Prostate gland (tissue), 2 donors: ENCODE measurements around the gene NFATC4. TPM values are rescaled to one million over a fixed set of nuclear protein-coding genes. Genes with fewer than 3 reads are reported as not detected.

Experiments
- DNase-seq: peaks from one replicate; pipeline ENCODE4 v3.0.0-alpha.2; 2019; ENCODE audit warnings: low spot score
- H3K27ac ChIP-seq, 2 donors: fragments of 200-600 bp; sonication (generic); 2 replicates each; pipeline ENCODE4 v1.5.1; 2017 to 2019
- H3K27me3 ChIP-seq: fragments of 200-600 bp; sonication (generic); replicated peaks from 2 replicates; pipeline ENCODE4 v1.5.1; 2019; ENCODE audit not compliant: insufficient read depth
- H3K36me3 ChIP-seq, 2 donors: fragments of 200-600 bp; sonication (generic); 1 replicate in 1 of 2; 2 replicates in 1 of 2; pipeline versions ENCODE4 v1.5.1 to v1.8.1; 2017 to 2019
- H3K4me1 ChIP-seq: fragments of 200-600 bp; sonication (generic); replicated peaks from 2 replicates; pipeline ENCODE4 v1.5.1; 2019
- H3K4me3 ChIP-seq, 2 donors: fragments of 200-600 bp; sonication (generic); 2 replicates each; pipeline ENCODE4 v1.5.1; 2017 to 2019
- H3K9me3 ChIP-seq: fragments of 200-600 bp; sonication (generic); 2 replicates; pipeline ENCODE4 v1.5.1; 2017
- POLR2A ChIP-seq: fragments of 450-650 bp; IDR thresholded peaks from one replicate; pipeline ENCODE4 v1.6.1; 2016; ENCODE audit warnings: antibody characterized with exemption, mild to moderate bottlenecking
- POLR2AphosphoS5 ChIP-seq: sonication (generic); formaldehyde crosslinking; IDR thresholded peaks from one replicate; pipeline ENCODE4 v1.6.1; 2017; ENCODE audit warnings: antibody characterized with exemption
- WGBS: methylation state at CpG from one replicate; pipeline ENCODE4 v1.1.5; 2018; 5-methylcytosine and 5-hydroxymethylcytosine counted together
- intact Hi-C: fragments of 100-400 bp; cut with DNase I; formaldehyde crosslinking; loops from one replicate; pipeline ENCODE4 v1.14.2; 2022
- total RNA-seq, 2 donors: library from RNA; depleted of rRNA; stranded (reverse); fragments of >200 nt; gene quantifications; one replicate each; pipeline ENCODE4 v1.1.0, GENCODE V29; 2016
- TF ChIP-seq, protein P1 (sequence below), 4 experiments: fragments of 200-600 bp in 2 of 4; fragments of 450-650 bp in 2 of 4; sonication (generic) in 2 of 4; IDR thresholded peaks; 1 replicate in 3 of 4; 2 replicates in 1 of 4; pipeline ENCODE4 v1.5.1; 2016 to 2019; ENCODE audit warnings: antibody characterized with exemption in 4 of 4, mild to moderate bottlenecking in 2 of 4, moderate library complexity in 2 of 4

Gene NFATC4
- total RNA-seq, 2 donors from 2014 or later: 6.3 to 41.1 TPM

DNA sequence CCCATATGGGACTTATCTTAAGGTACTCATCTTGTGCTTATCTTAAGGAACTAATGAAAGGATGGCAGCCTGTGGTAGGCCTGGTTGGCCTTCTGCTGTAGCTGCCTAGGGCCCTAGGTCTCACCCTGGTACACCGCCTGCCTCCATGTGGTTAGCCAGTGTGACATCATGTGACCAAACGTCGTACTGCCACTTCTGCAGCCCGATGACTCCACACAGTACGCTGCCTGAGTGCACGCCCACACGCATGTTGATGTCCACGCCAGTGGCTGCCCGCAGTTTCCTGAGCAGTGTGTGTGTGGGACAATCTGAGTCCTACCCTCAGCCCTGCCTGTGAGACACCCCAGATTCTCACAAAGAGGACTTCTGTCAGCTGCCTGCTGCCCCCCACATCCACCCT is 38.2 kb upstream of the NFATC4 start:
- H3K36me3 ChIP-seq: no peaks in the 10 kb centered on the region
- peaks cover 5% of the 10 kb centered on the region for H3K4me1 ChIP-seq
- TF ChIP-seq, protein P1, sequence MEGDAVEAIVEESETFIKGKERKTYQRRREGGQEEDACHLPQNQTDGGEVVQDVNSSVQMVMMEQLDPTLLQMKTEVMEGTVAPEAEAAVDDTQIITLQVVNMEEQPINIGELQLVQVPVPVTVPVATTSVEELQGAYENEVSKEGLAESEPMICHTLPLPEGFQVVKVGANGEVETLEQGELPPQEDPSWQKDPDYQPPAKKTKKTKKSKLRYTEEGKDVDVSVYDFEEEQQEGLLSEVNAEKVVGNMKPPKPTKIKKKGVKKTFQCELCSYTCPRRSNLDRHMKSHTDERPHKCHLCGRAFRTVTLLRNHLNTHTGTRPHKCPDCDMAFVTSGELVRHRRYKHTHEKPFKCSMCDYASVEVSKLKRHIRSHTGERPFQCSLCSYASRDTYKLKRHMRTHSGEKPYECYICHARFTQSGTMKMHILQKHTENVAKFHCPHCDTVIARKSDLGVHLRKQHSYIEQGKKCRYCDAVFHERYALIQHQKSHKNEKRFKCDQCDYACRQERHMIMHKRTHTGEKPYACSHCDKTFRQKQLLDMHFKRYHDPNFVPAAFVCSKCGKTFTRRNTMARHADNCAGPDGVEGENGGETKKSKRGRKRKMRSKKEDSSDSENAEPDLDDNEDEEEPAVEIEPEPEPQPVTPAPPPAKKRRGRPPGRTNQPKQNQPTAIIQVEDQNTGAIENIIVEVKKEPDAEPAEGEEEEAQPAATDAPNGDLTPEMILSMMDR (IDR thresholded peaks at IDR 0.05): no peak
- no peak for TF ChIP-seq POLR2AphosphoS5
- no peak for TF ChIP-seq POLR2A
- no peaks in the 10 kb centered on the region for H3K27me3 ChIP-seq
- intact Hi-C loops: no loop called here
- 80% methylated on average over 9 of the region's 9 CpGs for WGBS
- no peak overlapping the region for H3K27ac ChIP-seq
- DNase-seq: no peak
- H3K4me3 ChIP-seq: no peak overlapping the region
- H3K9me3 ChIP-seq: no peaks in the 10 kb centered on the region

DNA sequence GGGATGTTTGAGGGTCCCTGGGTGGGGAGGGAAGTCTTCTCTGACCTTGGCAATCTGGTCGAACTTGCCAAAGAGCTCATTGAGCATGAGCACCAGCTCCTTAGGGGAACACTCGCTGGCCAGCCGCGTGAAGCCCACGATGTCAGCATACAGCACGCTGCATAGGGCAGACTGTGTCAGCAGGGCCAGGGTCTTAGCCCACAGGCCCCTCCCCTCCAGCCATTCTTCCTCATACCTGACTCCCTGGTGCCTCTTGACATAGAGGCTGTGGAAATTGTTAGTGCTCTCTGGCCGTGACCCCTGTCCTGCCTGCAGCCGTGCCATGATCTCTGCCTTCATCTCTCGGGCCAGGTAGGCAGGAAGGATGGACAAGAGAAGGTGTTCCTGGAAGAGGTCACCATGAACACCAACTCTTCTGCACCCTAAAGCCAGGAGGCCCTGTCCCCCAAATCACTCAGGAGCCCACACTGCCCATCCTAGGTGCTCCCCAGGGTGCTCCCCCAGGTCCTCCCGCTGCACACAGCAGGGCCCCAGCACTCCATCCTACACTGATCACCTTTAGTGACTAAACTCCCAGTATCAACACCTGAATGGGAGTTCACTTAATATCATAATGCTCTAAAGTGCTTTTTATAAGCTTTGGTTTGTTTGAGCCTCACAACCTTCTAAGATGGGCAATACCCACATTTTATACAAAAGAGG is 36.9 kb upstream of the NFATC4 start:
- peaks cover 3% of the 10 kb centered on the region for H3K27me3 ChIP-seq
- 94% methylated on average over 10 of the region's 10 CpGs for WGBS
- DNase-seq: no peak
- no peaks in the 10 kb centered on the region for H3K9me3 ChIP-seq
- H3K4me3 ChIP-seq: no peak overlapping the region
- no peak overlapping the region for H3K27ac ChIP-seq
- TF ChIP-seq POLR2A (no peak), POLR2AphosphoS5 (no peak)
- TF ChIP-seq, protein P1 (IDR thresholded peaks at IDR 0.05): no peak
- intact Hi-C loops: no loop called here
- H3K4me1 ChIP-seq: peaks cover 5% of the 10 kb centered on the region
- H3K36me3 ChIP-seq: no peaks in the 10 kb centered on the region

DNA sequence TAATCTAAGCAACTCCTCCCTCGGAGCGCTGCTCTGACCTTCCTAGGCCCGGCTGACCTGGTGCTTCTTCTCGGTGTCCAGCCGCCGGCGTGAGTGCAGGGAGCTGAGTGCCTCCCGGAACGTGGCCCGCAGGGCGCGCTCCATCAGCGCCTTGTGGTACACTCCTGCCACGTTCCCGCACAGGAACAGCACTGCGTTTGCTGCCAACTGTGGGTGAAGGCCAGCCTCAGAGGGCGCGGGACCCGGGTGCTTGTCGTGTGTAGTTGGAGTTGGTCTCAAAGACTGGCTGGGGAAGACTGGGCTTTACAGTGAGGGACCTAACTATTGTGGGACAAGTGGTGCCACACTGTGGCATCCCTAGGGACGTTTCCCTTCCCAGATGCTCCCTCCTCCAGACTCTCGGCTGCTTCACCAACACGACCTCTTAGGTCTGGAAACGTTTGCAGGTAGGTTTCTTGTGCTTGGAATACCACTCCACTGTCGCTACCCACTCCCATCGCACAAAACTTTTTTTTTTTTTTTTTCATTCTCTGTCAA is 36.2 kb upstream of the NFATC4 start:
- Histone ChIP-seq H3K4me3 (no peak overlapping the region), H3K36me3 (no peaks in the 10 kb centered on the region), H3K9me3 (no peaks in the 10 kb centered on the region), H3K27ac (no peak overlapping the region), H3K27me3 (peaks cover 3% of the 10 kb centered on the region), H3K4me1 (peaks cover 5% of the 10 kb centered on the region)
- WGBS: 61% methylated on average over 26 of the region's 26 CpGs
- intact Hi-C loops: loop anchor here (2.0 kb wide), 1 partner anchor 105 kb away; no protein-coding TSS in a partner anchor
- DNase-seq: no peak
- TF ChIP-seq, protein P1 (IDR thresholded peaks at IDR 0.05): no peak
- TF ChIP-seq POLR2A (no peak), POLR2AphosphoS5 (no peak)

DNA sequence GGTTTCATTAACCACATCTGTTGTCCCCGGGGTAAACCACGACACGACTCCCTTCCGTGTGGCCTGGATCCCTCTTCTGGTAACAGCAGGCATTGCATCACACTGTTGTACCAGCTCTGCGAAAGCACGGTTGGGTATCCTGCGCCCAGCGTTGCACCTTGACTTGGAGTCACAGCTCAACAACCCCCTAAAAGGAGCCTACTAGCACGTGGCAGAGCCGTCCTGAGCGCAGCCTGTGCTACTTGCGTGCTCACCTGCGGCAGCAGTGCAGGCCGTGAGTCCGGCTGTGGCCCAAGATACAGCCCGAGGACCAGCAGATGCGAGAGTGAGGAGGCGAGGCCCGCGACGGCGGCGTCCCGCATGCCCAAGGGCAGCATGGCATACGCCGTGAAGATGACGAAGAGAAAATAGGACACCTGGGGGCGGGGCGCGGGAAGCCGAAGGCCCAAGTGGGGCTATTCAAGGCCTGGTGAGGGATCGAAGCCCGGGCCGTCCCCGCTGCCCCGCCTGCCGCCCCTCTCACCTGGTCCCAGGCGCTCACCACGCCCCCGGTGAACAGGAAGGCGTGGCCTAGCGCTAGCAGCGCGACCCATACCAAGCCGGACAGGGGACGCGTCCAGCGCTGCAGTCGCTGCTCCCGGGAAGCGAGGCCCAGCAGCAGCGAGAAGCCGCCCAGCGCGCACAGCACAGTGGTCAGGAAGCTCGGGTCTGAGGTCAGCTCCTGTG is 35.6 kb upstream of the NFATC4 start:
- H3K27me3 ChIP-seq: peaks cover 3% of the 10 kb centered on the region
- 15% methylated on average over 55 of the region's 56 CpGs for WGBS
- H3K4me1 ChIP-seq: peaks cover 5% of the 10 kb centered on the region
- no peak overlapping the region for H3K27ac ChIP-seq
- H3K4me3 ChIP-seq: peak overlapping the region; percentile 7 to 15
- intact Hi-C loops: loop anchor here (2.0 kb wide), 1 partner anchor 104 kb away; no protein-coding TSS in a partner anchor
- no peaks in the 10 kb centered on the region for H3K36me3 ChIP-seq
- TF ChIP-seq POLR2AphosphoS5 (peak; percentile 46), POLR2A (no peak)
- TF ChIP-seq, protein P1 (IDR thresholded peaks at IDR 0.05): peak in 3 of 4 experiments; percentile 27 to 72 (median 65)
- no peaks in the 10 kb centered on the region for H3K9me3 ChIP-seq
- peak; percentile 71 for DNase-seq
